ENCODE data around the gene POLR2B.
A peak's percentile ranks its signal among the peaks of the same experiment; 100 is the strongest.

Gene POLR2B

DNA sequence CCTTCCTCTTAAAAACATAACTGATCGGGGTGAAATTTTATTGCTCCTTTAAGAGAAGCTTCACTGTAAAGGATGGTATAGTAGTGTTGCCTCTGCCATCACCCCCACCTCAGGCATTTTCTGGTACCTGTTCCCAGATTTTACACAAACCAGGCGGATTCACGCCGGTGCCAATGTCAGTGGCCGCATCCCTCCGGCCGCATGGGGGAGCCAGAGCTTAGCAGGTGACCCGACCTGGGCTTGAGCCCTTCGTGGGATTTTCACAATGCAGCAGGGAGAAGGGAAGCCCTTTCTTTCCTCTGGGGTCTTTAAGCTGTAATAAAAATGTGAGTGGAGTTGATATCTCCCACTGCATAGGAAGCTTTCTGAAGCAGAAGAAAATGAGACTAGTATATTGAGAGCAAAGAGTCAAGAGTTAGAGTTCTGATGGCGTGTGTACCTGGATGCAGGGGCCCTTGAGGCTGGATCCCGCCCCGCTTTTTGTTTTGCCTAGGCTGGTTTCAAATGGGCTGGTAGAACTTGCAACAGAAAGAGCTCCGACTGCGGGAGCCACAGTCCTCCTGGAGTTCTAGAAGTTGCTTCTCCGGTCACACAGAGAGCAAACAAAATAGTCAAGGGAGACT lies 59.4 kb downstream of the POLR2B start:
- DNase-seq (ENCODE audit: low read depth): no peak
- TF ChIP-seq, protein P1, sequence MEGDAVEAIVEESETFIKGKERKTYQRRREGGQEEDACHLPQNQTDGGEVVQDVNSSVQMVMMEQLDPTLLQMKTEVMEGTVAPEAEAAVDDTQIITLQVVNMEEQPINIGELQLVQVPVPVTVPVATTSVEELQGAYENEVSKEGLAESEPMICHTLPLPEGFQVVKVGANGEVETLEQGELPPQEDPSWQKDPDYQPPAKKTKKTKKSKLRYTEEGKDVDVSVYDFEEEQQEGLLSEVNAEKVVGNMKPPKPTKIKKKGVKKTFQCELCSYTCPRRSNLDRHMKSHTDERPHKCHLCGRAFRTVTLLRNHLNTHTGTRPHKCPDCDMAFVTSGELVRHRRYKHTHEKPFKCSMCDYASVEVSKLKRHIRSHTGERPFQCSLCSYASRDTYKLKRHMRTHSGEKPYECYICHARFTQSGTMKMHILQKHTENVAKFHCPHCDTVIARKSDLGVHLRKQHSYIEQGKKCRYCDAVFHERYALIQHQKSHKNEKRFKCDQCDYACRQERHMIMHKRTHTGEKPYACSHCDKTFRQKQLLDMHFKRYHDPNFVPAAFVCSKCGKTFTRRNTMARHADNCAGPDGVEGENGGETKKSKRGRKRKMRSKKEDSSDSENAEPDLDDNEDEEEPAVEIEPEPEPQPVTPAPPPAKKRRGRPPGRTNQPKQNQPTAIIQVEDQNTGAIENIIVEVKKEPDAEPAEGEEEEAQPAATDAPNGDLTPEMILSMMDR (IDR thresholded peaks at IDR 0.05; ENCODE audit: control insufficient read depth, insufficient read depth, low read depth, low read length, missing control alignments): peak; percentile 92
- H3K4me3 ChIP-seq (ENCODE audit: control insufficient read depth, low read depth, low read length): no peak overlapping the region

DNA sequence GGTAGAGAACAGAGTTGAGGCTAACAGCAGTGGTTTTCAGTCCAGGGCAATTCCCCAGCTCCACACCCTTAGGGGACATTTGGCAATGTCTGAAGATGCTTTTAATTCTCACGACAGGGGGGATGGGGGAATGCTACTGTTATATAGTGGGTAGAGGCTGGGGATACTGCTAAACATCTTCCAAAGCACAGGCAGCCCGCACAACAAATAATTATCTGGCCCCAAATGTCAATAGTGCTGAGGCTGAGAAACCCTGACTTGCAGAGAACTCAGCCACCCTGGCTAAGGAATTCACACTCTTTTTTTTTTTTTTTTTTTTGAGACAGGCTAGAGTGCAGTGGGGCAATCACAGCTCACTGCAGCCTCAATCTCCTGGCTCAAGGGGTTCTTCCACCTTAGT lies 60.6 kb downstream of the POLR2B start:
- no peak for DNase-seq (ENCODE audit: low read depth)
- TF ChIP-seq, protein P1 (IDR thresholded peaks at IDR 0.05; ENCODE audit: control insufficient read depth, insufficient read depth, low read depth, low read length, missing control alignments): no peak
- H3K4me3 ChIP-seq (ENCODE audit: control insufficient read depth, low read depth, low read length): no peak overlapping the region

DNA sequence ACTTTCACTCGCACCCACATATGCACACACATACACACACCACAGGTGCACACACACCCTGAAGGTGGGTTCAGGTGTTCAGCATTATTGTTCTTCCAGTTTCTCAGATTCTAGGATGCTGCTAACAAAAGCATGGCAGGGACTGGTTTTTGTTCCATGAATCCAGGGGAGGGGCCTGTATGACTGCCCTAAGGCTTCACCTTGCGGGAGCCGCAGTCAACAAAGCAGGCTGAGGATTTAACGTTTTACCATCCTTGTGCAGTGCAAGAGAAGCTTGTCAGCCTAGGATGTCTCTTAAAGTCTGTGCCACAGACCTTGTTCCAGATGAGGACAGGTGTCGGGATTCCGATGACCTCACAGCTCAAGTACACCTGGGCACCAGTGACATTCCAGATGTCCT lies 61.8 kb downstream of the POLR2B start:
- no peak for DNase-seq (ENCODE audit: low read depth)
- H3K4me3 ChIP-seq (ENCODE audit: control insufficient read depth, low read depth, low read length): no peak overlapping the region
- TF ChIP-seq, protein P1 (IDR thresholded peaks at IDR 0.05; ENCODE audit: control insufficient read depth, insufficient read depth, low read depth, low read length, missing control alignments): no peak

DNA sequence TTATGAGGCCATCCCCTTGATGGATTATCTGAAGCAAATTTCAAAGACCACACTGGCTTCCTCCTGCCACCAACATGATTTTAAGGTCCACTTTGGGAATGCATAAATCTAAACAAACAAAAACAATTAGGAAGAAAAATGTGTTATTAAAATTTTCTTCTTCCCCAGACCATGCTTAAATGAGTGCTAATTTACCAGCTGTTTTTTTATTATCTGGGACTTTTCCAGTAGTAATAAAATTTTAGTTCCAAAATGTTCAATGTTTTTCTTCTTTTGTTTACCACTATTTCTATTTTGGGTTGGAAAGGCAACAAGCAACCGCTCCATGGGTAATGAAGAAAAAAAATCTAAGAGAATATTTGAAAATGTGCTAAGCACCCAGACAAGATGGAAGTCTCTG lies 62.3 kb downstream of the POLR2B start:
- DNase-seq (ENCODE audit: low read depth): no peak
- TF ChIP-seq, protein P1 (IDR thresholded peaks at IDR 0.05; ENCODE audit: control insufficient read depth, insufficient read depth, low read depth, low read length, missing control alignments): no peak
- no peak overlapping the region for H3K4me3 ChIP-seq (ENCODE audit: control insufficient read depth, low read depth, low read length)

DNA sequence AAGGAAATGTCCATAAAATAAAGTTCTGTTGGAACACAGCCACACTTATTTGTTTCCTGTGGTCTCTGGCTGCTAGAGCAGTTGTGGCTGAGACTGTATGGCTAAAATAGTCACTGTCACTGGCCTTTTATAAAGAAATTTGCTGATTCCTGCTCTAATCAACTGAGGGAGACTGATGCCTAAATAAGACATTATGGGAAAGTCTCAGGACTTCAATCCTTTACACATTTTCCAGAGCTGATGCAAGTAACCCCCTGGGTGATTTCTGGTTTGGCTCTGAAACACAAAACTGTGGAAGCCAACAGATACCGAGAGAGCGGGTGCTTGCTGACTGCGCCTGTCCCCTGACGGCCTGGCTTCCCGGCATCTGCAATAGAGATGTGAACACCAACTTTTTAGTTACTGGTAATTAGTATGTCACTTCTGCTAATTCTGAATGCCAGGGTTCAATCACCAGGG lies 64.0 kb downstream of the POLR2B start:
- no peak for DNase-seq (ENCODE audit: low read depth)
- no peak overlapping the region for H3K4me3 ChIP-seq (ENCODE audit: control insufficient read depth, low read depth, low read length)
- TF ChIP-seq, protein P1 (IDR thresholded peaks at IDR 0.05; ENCODE audit: control insufficient read depth, insufficient read depth, low read depth, low read length, missing control alignments): no peak

DNA sequence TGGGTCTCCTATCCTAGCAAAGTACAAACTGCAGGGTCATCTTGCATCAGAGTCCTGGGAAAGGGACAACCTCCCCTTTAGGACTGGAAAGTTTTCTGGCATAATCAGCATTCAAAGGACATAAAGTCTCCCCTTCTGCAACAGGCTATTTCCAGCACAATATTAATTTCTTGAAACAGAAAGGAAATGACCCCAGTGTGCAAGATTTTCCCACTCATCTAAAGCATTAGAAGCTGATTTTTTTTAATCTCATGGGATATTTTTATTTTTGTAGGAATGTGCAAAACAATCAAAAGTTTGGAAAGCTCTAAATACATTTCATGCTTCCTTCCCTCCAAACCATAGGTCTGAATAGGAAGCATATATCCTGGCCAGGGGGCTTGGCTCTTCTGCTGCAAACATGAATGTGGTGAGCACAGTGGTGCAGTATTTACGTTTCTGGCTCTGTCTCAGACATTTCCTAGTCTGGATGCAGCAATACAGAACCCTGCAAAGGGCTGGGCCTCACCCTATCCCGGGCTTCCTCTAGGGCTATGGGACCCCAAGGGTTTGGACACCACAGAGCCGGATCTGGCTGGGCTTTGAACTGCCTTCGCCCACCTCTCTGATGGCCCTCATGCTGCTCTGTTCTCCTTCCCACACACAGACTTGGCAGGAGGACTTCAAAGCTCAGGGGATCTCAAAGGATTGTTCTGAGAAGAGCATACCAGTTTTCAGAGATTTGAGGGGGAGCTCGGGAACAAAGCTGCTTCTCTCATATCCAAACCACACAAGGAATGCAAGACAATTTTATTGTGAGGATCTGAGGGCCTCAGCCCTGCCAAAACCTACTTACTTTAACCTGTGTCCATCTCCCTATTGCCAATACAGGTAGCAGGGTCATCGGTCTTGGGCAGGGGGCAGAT lies 64.9 kb downstream of the POLR2B start:
- DNase-seq (ENCODE audit: low read depth): peak; percentile 77
- TF ChIP-seq, protein P1 (IDR thresholded peaks at IDR 0.05; ENCODE audit: control insufficient read depth, insufficient read depth, low read depth, low read length, missing control alignments): no peak
- no peak overlapping the region for H3K4me3 ChIP-seq (ENCODE audit: control insufficient read depth, low read depth, low read length)
